ENCODE data around the gene LBR. TPM values are rescaled to one million over a fixed set of nuclear protein-coding genes. Genes with fewer than 3 reads are reported as not detected.

Gene LBR
- total and polyA plus RNA-seq, 4 donors: 14.3 to 201 (median 22.6) TPM

DNA sequence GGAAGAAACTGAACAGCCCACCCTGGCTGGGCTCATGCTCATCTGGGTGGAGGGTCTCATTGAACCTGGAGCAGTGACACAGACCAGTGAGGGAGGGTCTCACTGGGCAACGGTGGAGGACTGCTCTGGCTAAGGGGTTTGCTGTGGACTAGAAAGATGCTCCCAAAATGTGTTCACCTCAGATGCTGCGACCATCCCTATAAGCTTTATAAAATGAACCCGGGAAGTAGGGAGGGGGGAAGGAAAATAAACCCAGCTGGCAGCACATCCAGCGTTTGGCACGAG, 34.5 kb upstream of the LBR start:
- H3K4me1 ChIP-seq (ENCODE audit: control insufficient read depth in 4 of 4, insufficient read depth in 4 of 4, low read length in 3 of 4): peaks cover 0 to 10% (median 3%) of the 10 kb centered on the region in 4 donors
- WGBS: 57% methylated on average over 5 of the region's 5 CpGs
- no peak overlapping the region for H3K9ac ChIP-seq (ENCODE audit: low read depth in 1 of 2, low read length in 2 of 2)
- H3K36me3 ChIP-seq (ENCODE audit: control insufficient read depth in 4 of 4, insufficient read depth in 3 of 4, low read depth in 1 of 4, low read length in 3 of 4): no peaks in the 10 kb centered on the region
- H3K9me3 ChIP-seq (ENCODE audit: control insufficient read depth in 4 of 4, low read length in 3 of 4): no peaks in the 10 kb centered on the region
- H3K27me3 ChIP-seq (ENCODE audit: control insufficient read depth in 4 of 4, insufficient read depth in 4 of 4, low read length in 3 of 4): no peaks in the 10 kb centered on the region
- H3K4me3 ChIP-seq (ENCODE audit: low read depth in 1 of 3, low read length in 3 of 3): no peak overlapping the region
- H3K27ac ChIP-seq (ENCODE audit: low read depth in 1 of 2, low read length in 2 of 2): no peak overlapping the region
- DNase-seq (ENCODE audit: low spot score): no peak
- TF ChIP-seq, protein P1, sequence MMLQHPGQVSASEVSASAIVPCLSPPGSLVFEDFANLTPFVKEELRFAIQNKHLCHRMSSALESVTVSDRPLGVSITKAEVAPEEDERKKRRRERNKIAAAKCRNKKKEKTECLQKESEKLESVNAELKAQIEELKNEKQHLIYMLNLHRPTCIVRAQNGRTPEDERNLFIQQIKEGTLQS (IDR thresholded peaks at IDR 0.05): no peak
- TF ChIP-seq, protein P2, sequence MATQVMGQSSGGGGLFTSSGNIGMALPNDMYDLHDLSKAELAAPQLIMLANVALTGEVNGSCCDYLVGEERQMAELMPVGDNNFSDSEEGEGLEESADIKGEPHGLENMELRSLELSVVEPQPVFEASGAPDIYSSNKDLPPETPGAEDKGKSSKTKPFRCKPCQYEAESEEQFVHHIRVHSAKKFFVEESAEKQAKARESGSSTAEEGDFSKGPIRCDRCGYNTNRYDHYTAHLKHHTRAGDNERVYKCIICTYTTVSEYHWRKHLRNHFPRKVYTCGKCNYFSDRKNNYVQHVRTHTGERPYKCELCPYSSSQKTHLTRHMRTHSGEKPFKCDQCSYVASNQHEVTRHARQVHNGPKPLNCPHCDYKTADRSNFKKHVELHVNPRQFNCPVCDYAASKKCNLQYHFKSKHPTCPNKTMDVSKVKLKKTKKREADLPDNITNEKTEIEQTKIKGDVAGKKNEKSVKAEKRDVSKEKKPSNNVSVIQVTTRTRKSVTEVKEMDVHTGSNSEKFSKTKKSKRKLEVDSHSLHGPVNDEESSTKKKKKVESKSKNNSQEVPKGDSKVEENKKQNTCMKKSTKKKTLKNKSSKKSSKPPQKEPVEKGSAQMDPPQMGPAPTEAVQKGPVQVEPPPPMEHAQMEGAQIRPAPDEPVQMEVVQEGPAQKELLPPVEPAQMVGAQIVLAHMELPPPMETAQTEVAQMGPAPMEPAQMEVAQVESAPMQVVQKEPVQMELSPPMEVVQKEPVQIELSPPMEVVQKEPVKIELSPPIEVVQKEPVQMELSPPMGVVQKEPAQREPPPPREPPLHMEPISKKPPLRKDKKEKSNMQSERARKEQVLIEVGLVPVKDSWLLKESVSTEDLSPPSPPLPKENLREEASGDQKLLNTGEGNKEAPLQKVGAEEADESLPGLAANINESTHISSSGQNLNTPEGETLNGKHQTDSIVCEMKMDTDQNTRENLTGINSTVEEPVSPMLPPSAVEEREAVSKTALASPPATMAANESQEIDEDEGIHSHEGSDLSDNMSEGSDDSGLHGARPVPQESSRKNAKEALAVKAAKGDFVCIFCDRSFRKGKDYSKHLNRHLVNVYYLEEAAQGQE (IDR thresholded peaks at IDR 0.05): no peak
- TF ChIP-seq, protein P3, sequence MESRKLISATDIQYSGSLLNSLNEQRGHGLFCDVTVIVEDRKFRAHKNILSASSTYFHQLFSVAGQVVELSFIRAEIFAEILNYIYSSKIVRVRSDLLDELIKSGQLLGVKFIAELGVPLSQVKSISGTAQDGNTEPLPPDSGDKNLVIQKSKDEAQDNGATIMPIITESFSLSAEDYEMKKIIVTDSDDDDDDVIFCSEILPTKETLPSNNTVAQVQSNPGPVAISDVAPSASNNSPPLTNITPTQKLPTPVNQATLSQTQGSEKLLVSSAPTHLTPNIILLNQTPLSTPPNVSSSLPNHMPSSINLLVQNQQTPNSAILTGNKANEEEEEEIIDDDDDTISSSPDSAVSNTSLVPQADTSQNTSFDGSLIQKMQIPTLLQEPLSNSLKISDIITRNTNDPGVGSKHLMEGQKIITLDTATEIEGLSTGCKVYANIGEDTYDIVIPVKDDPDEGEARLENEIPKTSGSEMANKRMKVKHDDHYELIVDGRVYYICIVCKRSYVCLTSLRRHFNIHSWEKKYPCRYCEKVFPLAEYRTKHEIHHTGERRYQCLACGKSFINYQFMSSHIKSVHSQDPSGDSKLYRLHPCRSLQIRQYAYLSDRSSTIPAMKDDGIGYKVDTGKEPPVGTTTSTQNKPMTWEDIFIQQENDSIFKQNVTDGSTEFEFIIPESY (IDR thresholded peaks at IDR 0.05): no peak
- TF ChIP-seq TAF1 (conservative IDR thresholded peaks at IDR 0.05): no peak
- no peak for TF ChIP-seq HNF4A (conservative IDR thresholded peaks at IDR 0.05)

DNA sequence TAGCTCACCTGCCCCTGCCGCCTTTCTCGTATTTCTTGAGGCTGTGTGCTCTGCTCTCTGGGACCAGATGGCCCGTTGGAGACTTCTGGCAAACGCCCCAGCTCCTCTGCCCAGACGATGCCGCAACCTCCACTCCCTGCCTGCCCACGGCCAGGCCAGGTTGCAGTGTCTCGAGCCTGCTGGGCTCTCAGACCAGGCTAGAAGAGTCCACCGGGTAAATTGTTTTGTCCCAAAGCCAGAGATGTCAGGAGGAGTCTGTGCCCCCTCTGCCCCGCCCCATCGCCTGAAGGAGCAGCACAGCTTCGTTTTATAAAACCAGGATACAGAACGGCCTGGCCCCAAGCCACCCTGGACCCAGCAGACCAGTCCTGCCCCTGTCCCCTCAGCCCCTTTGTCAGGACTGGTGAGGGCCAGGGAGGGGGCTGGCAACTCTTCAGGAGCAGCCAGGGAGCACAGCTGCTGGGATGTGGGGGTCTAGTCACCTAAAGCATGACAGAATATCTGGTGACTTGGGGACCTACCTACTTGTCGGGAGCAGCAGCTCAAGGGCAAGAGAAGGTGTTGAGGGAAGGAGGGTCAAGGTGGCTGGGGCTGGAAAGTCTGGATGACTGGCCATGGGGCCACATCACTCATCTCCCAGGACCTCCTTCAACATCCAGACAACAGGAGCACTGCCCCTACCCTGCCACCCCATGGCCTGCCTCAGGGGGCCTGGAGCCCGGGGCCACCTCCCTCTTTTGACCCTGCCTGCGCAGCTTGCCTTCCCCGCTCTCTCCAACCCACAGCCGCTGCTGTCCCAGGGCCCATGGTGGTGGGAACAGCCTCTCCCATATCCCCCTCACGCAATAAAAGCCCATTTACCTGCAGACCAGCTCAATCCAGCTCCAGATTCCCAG, 33.9 kb upstream of the LBR start:
- DNase-seq (ENCODE audit: low spot score): no peak
- WGBS: 70% methylated on average over 19 of the region's 19 CpGs
- H3K27ac ChIP-seq (ENCODE audit: low read depth in 1 of 2, low read length in 2 of 2): no peak overlapping the region

DNA sequence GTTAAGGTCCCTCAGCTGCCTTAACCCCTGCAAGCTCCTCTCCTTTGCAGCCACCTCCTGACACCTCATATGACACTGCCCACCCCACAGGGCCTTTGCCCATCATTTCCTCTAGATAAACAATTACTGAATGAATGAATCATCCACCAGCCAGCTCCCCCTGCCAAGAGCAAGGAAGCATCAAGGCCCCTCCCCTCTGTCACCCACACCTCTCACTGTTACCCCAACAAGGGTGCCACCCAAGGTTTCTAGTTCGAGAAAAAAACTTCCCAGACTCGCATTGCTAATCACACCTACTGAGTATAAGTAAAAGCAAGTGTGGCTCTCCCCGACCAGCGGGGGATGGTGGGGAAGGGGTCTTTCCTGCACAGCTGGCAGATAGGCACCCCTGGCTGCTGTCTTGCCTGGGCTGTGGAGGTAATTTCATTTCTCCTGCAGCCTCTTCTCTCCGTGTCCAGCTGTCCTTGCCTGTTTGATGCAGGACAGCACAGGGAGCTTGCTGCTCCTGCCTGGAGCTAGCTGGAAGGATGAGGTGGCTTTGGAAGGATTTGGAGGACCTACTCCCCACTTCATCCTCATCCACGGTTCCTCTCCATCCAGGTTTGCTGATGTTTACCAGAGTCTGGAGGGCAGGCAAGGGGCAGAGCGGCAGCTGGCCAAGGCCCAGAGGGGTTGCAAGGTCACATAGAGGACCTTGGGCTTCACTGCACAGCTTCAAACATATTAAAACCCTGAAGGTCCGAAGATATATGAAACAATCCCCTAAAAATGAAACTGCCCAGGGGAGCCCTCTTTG, 33.1 kb upstream of the LBR start:
- DNase-seq (ENCODE audit: low spot score): no peak
- no peak overlapping the region for H3K27ac ChIP-seq (ENCODE audit: low read depth in 1 of 2, low read length in 2 of 2)
- no peaks in the 10 kb centered on the region for H3K9me3 ChIP-seq (ENCODE audit: control insufficient read depth in 4 of 4, low read length in 3 of 4)
- H3K36me3 ChIP-seq (ENCODE audit: control insufficient read depth in 4 of 4, insufficient read depth in 3 of 4, low read depth in 1 of 4, low read length in 3 of 4): no peaks in the 10 kb centered on the region
- TF ChIP-seq, protein P1 (IDR thresholded peaks at IDR 0.05): no peak
- TF ChIP-seq JUND (IDR thresholded peaks at IDR 0.05): no peak
- no peak for TF ChIP-seq FOXA1 (IDR thresholded peaks at IDR 0.05)
- no peak for TF ChIP-seq RXRA (IDR thresholded peaks at IDR 0.05)
- no peak for TF ChIP-seq YY1 (IDR thresholded peaks at IDR 0.05)
- no peak for TF ChIP-seq HNF4A (conservative IDR thresholded peaks at IDR 0.05)
- TF ChIP-seq, protein P4, sequence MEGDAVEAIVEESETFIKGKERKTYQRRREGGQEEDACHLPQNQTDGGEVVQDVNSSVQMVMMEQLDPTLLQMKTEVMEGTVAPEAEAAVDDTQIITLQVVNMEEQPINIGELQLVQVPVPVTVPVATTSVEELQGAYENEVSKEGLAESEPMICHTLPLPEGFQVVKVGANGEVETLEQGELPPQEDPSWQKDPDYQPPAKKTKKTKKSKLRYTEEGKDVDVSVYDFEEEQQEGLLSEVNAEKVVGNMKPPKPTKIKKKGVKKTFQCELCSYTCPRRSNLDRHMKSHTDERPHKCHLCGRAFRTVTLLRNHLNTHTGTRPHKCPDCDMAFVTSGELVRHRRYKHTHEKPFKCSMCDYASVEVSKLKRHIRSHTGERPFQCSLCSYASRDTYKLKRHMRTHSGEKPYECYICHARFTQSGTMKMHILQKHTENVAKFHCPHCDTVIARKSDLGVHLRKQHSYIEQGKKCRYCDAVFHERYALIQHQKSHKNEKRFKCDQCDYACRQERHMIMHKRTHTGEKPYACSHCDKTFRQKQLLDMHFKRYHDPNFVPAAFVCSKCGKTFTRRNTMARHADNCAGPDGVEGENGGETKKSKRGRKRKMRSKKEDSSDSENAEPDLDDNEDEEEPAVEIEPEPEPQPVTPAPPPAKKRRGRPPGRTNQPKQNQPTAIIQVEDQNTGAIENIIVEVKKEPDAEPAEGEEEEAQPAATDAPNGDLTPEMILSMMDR (IDR thresholded peaks at IDR 0.05; ENCODE audit: low read depth, low read length, missing input control): no peak
- TF ChIP-seq EGR1 (IDR thresholded peaks at IDR 0.05; ENCODE audit: low read depth in 2 of 2): no peak
- no peak for TF ChIP-seq NR2F2 (IDR thresholded peaks at IDR 0.05)
- no peak for TF ChIP-seq GABPA (IDR thresholded peaks at IDR 0.05 in 1 of 2, conservative IDR thresholded peaks at IDR 0.05 in 1 of 2)
- no peak for TF ChIP-seq FOXA2 (IDR thresholded peaks at IDR 0.05)
- no peak for TF ChIP-seq SP1 (IDR thresholded peaks at IDR 0.05)
- peaks cover 0 to 10% (median 3%) of the 10 kb centered on the region in 4 donors for H3K4me1 ChIP-seq (ENCODE audit: control insufficient read depth in 4 of 4, insufficient read depth in 4 of 4, low read length in 3 of 4)
- WGBS: 68% methylated on average over 8 of the region's 8 CpGs
- H3K27me3 ChIP-seq (ENCODE audit: control insufficient read depth in 4 of 4, insufficient read depth in 4 of 4, low read length in 3 of 4): no peaks in the 10 kb centered on the region
- no peak overlapping the region for H3K9ac ChIP-seq (ENCODE audit: low read depth in 1 of 2, low read length in 2 of 2)
- no peak overlapping the region for H3K4me3 ChIP-seq (ENCODE audit: low read depth in 1 of 3, low read length in 3 of 3)

More for the DNA sequence above, 33.9 kb upstream of the LBR start:
- H3K27me3 ChIP-seq (ENCODE audit: control insufficient read depth in 4 of 4, insufficient read depth in 4 of 4, low read length in 3 of 4): no peaks in the 10 kb centered on the region
- no peaks in the 10 kb centered on the region for H3K9me3 ChIP-seq (ENCODE audit: control insufficient read depth in 4 of 4, low read length in 3 of 4)
- no peaks in the 10 kb centered on the region for H3K36me3 ChIP-seq (ENCODE audit: control insufficient read depth in 4 of 4, insufficient read depth in 3 of 4, low read depth in 1 of 4, low read length in 3 of 4)
- TF ChIP-seq FOXA2 (IDR thresholded peaks at IDR 0.05) (no peak), TAF1 (conservative IDR thresholded peaks at IDR 0.05) (no peak), HNF4A (conservative IDR thresholded peaks at IDR 0.05) (no peak), HNF4G (IDR thresholded peaks at IDR 0.05) (no peak), SP1 (IDR thresholded peaks at IDR 0.05) (no peak), YY1 (IDR thresholded peaks at IDR 0.05) (no peak), RXRA (IDR thresholded peaks at IDR 0.05) (no peak), RAD21 (IDR thresholded peaks at IDR 0.05) (no peak)
- H3K4me3 ChIP-seq (ENCODE audit: low read depth in 1 of 3, low read length in 3 of 3): no peak overlapping the region
- H3K9ac ChIP-seq (ENCODE audit: low read depth in 1 of 2, low read length in 2 of 2): no peak overlapping the region
- H3K4me1 ChIP-seq (ENCODE audit: control insufficient read depth in 4 of 4, insufficient read depth in 4 of 4, low read length in 3 of 4): peaks cover 0 to 10% (median 3%) of the 10 kb centered on the region in 4 donors

Measured in liver (tissue), 9 donors.